ENCODE measurements around the gene ZC3H10. TPM values are rescaled to one million over a fixed set of nuclear protein-coding genes. Genes with fewer than 3 reads are reported as not detected.

Gene ZC3H10
- total and polyA plus RNA-seq, 2 donors (not counting 3 experiments of a cell fraction or from before 2014, with no cell fraction given) = 2.6 to 10.1 TPM

- Histone ChIP-seq H3K27me3 (ENCODE audit: control insufficient read depth in 2 of 2, insufficient read depth in 2 of 2, low read length in 2 of 2) (no peaks in the 10 kb centered on the region), H3K79me2 (ENCODE audit: control insufficient read depth, insufficient read depth, low read length) (peaks cover 24% of the 10 kb centered on the region), H3K9me1 (replicated peaks; ENCODE audit: control insufficient read depth, extremely low read depth, insufficient read depth, low read length) (no peaks in the 10 kb centered on the region), H4K20me1 (replicated peaks; ENCODE audit: control insufficient read depth, extremely low read depth, insufficient read depth, low read length) (no peaks in the 10 kb centered on the region), H3K9ac (replicated peaks; ENCODE audit: extremely low read depth, insufficient read depth, low read length) (no peak overlapping the region), H3K9me3 (replicated peaks; ENCODE audit: control insufficient read depth, insufficient read depth, low read length) (no peaks in the 10 kb centered on the region), H3K4me2 (ENCODE audit: insufficient read depth, low read length) (no peak overlapping the region), H3K36me3 (ENCODE audit: control insufficient read depth in 2 of 2, extremely low read depth in 1 of 2, insufficient read depth in 2 of 2, low read length in 2 of 2) (peaks cover 26% of the 10 kb centered on the region in 2 experiments), H3K4me1 (ENCODE audit: control insufficient read depth, extremely low read depth, insufficient read depth, low read length) (peaks cover 12% of the 10 kb centered on the region), H2AFZ (ENCODE audit: low read depth, low read length) (no peak overlapping the region), H3K4me3 (replicated peaks in 1 of 3; ENCODE audit: insufficient read depth in 1 of 3, low read depth in 1 of 3, low read length in 3 of 3) (no peak overlapping the region), H3K27ac (ENCODE audit: insufficient read depth, low read depth, low read length) (no peak overlapping the region)
- POLR2A ChIA-PET = interaction anchor here (0.6 kb wide), 2 partner anchors 86 to 324 kb away, joined by 3 read pairs; no protein-coding TSS in a partner anchor
- no peak for TF ChIP-seq GATA2 (IDR thresholded peaks at IDR 0.05; ENCODE audit: insufficient read depth, insufficient read length, low read depth, low read length)
- TF ChIP-seq, protein P1, sequence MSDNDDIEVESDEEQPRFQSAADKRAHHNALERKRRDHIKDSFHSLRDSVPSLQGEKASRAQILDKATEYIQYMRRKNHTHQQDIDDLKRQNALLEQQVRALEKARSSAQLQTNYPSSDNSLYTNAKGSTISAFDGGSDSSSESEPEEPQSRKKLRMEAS (IDR thresholded peaks at IDR 0.05; ENCODE audit: insufficient read depth, insufficient read length) = no peak
- TF ChIP-seq JUN (IDR thresholded peaks at IDR 0.05; ENCODE audit: borderline replicate concordance, insufficient read depth, insufficient read length, low read depth) = no peak
- TF ChIP-seq POLR2AphosphoS5 (IDR thresholded peaks at IDR 0.05; ENCODE audit: insufficient read depth, low read depth, low read length) = no peak
- no peak for TF ChIP-seq POLR2A (IDR thresholded peaks at IDR 0.05; ENCODE audit: low read depth, low read length)
- TF ChIP-seq, protein P2, sequence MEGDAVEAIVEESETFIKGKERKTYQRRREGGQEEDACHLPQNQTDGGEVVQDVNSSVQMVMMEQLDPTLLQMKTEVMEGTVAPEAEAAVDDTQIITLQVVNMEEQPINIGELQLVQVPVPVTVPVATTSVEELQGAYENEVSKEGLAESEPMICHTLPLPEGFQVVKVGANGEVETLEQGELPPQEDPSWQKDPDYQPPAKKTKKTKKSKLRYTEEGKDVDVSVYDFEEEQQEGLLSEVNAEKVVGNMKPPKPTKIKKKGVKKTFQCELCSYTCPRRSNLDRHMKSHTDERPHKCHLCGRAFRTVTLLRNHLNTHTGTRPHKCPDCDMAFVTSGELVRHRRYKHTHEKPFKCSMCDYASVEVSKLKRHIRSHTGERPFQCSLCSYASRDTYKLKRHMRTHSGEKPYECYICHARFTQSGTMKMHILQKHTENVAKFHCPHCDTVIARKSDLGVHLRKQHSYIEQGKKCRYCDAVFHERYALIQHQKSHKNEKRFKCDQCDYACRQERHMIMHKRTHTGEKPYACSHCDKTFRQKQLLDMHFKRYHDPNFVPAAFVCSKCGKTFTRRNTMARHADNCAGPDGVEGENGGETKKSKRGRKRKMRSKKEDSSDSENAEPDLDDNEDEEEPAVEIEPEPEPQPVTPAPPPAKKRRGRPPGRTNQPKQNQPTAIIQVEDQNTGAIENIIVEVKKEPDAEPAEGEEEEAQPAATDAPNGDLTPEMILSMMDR (IDR thresholded peaks at IDR 0.05; ENCODE audit: extremely low read depth in 1 of 2, insufficient read depth in 1 of 2, low read depth in 1 of 2, low read length in 2 of 2) = no peak
- no peak for TF ChIP-seq FOS (IDR thresholded peaks at IDR 0.05; ENCODE audit: borderline replicate concordance, insufficient read depth, low read length)
- no peak for TF ChIP-seq MYC (IDR thresholded peaks at IDR 0.05; ENCODE audit: low read depth, low read length)
- no peak for TF ChIP-seq EZH2 (IDR thresholded peaks at IDR 0.05; ENCODE audit: borderline replicate concordance, low read depth, low read length, severe bottlenecking)
- DNase-seq (ENCODE audit: low read depth, low spot score) (no peak), FAIRE-seq (no peak)
- no TSS peak for BruUV-seq (replicated peaks)
- dilution Hi-C loops (cut with MboI; ENCODE audit: extremely low pct_ligation_motif_present, low sequenced_read_pairs) = no loop called here
- intact Hi-C loops (cut with micrococcal nuclease) = no loop called here
- CTCF ChIA-PET = interaction anchor here (0.7 kb wide), 1 partner anchor 372 kb away, joined by 3 read pairs; no protein-coding TSS in a partner anchor
Measured at GRCh38 chr12:56110571-56110970, 7.5 kb upstream of the ZC3H10 start.

Data from endothelial cell of umbilical vein (primary cell).